Gastrocnemius medialis (tissue), 4 donors: ENCODE results near the gene MACROD2. TPM values are rescaled to one million over a fixed set of nuclear protein-coding genes. Genes with fewer than 3 reads are reported as not detected.

Experiments used
- ATAC-seq, 2 donors: fragments of 150-250 bp; one replicate each; pipeline ENCODE4 v1.9.1; 2016
- DNase-seq, 2 donors: peaks; one replicate each; pipeline ENCODE4 v3.0.0-alpha.2; 2019
- H3K27ac ChIP-seq, 4 donors: fragments of 200-600 bp; sonication (generic); 1 replicate in 1 of 4; 2 replicates in 3 of 4; pipeline ENCODE4 v1.5.1; 2016 to 2018; ENCODE audit warnings: mild to moderate bottlenecking in 2 of 4, moderate library complexity in 1 of 4
- H3K27me3 ChIP-seq, 3 donors: fragments of 200-600 bp; sonication (generic) in 2 of 3; 1 replicate in 1 of 3; 2 replicates in 2 of 3; pipeline versions ENCODE4 v1.5.1 to v1.6.0; 2016 to 2019; ENCODE audit warnings: mild to moderate bottlenecking in 1 of 3, moderate library complexity in 1 of 3
- H3K36me3 ChIP-seq, 2 donors: fragments of 200-600 bp; sonication (generic) in 1 of 2; one replicate each; pipeline ENCODE4 v1.5.1; 2017 to 2018
- H3K4me1 ChIP-seq, 2 donors: fragments of 200-600 bp; sonication (generic) in 1 of 2; one replicate each; pipeline ENCODE4 v1.5.1; 2016 to 2017; ENCODE audit warnings: mild to moderate bottlenecking in 2 of 2
- H3K4me3 ChIP-seq, 4 donors: fragments of 200-600 bp; sonication (generic) in 3 of 4; 1 replicate in 1 of 4; 2 replicates in 3 of 4; pipeline ENCODE4 v1.5.1; 2016 to 2019; ENCODE audit warnings: mild to moderate bottlenecking in 2 of 4
- H3K9me3 ChIP-seq, 3 donors: fragments of 200-600 bp; sonication (generic) in 2 of 3; 1 replicate in 1 of 3; 2 replicates in 2 of 3; pipeline ENCODE4 v1.5.1; 2016 to 2019
- CTCF ChIP-seq, 5 experiments: fragments of 450-650 bp in 3 of 5; fragments of 200-600 bp in 2 of 5; sonication (generic) in 2 of 5; IDR thresholded peaks in 4 of 5; conservative IDR thresholded peaks in 1 of 5; 1 replicate in 4 of 5; 2 replicates in 1 of 5; pipeline ENCODE4 v1.5.1; 2016 to 2019; ENCODE audit warnings: antibody characterized with exemption in 5 of 5, mild to moderate bottlenecking in 3 of 5, moderate library complexity in 3 of 5
- POLR2A ChIP-seq, 2 donors: fragments of 450-650 bp; IDR thresholded peaks; one replicate each; pipeline ENCODE4 v1.6.1; 2017; ENCODE audit warnings: antibody characterized with exemption in 2 of 2, mild to moderate bottlenecking in 2 of 2, moderate library complexity in 2 of 2
- in situ Hi-C, 4 donors: fragments of 200-750 bp; cut with MboI; loops; one replicate each; pipeline versions ENCODE4 v1.15.0 to v1.8.0; 2017; ENCODE audit warnings: low sequenced_read_pairs in 4 of 4
- intact Hi-C: fragments of 100-400 bp; cut with DNase I; formaldehyde crosslinking; loops from one replicate; pipeline ENCODE4 v1.15.1; 2023; ENCODE audit warnings: low total_unique reads
- total RNA-seq, 4 donors: library from RNA; depleted of rRNA; stranded (reverse); fragments of >200 nt; gene quantifications; one replicate each; pipeline versions ENCODE4 v1.1.0 to v1.2.3, GENCODE V29; 2016

Gene MACROD2
- total RNA-seq, 4 donors from 2014 or later: 1.8 to 10.2 (median 3.6) TPM

GRCh38 chr20:14069796-14070195 lies 74.5 kb downstream of the MACROD2 start:
- intact Hi-C loops (no loop called here), in situ Hi-C loops (no loop called here)
- ATAC-seq: no peak

GRCh38 chr20:14093652-14094051 lies 98.3 kb downstream of the MACROD2 start:
- intact Hi-C loops (no loop called here), in situ Hi-C loops (loop anchor here in 1 of 4 donors (25.0 kb wide), 1 partner anchor 94 kb away; no protein-coding TSS in a partner anchor)
- H3K9me3 ChIP-seq: no peaks in the 10 kb centered on the region
- H3K27ac ChIP-seq: no peak overlapping the region
- DNase-seq (no peak), ATAC-seq (no peak)
- H3K27me3 ChIP-seq: no peaks in the 10 kb centered on the region
- H3K36me3 ChIP-seq: no peaks in the 10 kb centered on the region
- H3K4me1 ChIP-seq: no peaks in the 10 kb centered on the region
- no peak for TF ChIP-seq POLR2A (IDR thresholded peaks at IDR 0.05)
- no peak overlapping the region for H3K4me3 ChIP-seq

More at GRCh38 chr20:14069796-14070195, 74.5 kb downstream of the MACROD2 start:
- H3K27me3 ChIP-seq: no peaks in the 10 kb centered on the region
- no peak overlapping the region for H3K27ac ChIP-seq
- H3K4me3 ChIP-seq: no peak overlapping the region
- no peak for DNase-seq
- H3K4me1 ChIP-seq: peaks cover 0 to 3% of the 10 kb centered on the region in 2 donors
- TF ChIP-seq POLR2A (IDR thresholded peaks at IDR 0.05) (no peak), CTCF (IDR thresholded peaks at IDR 0.05 in 4 of 5, conservative IDR thresholded peaks at IDR 0.05 in 1 of 5) (no peak)
- no peaks in the 10 kb centered on the region for H3K9me3 ChIP-seq
- no peaks in the 10 kb centered on the region for H3K36me3 ChIP-seq

GRCh38 chr20:14098261-14098660 lies 102.9 kb downstream of the MACROD2 start:
- TF ChIP-seq POLR2A (IDR thresholded peaks at IDR 0.05) (no peak), CTCF (IDR thresholded peaks at IDR 0.05 in 4 of 5, conservative IDR thresholded peaks at IDR 0.05 in 1 of 5) (no peak)
- Histone ChIP-seq H3K36me3 (no peaks in the 10 kb centered on the region), H3K4me1 (no peaks in the 10 kb centered on the region), H3K9me3 (no peaks in the 10 kb centered on the region), H3K27me3 (no peaks in the 10 kb centered on the region), H3K4me3 (no peak overlapping the region), H3K27ac (no peak overlapping the region)
- no peak for ATAC-seq
- no peak for DNase-seq
- in situ Hi-C loops (loop anchor here in 1 of 4 donors (25.0 kb wide), 1 partner anchor 89 kb away; no protein-coding TSS in a partner anchor), intact Hi-C loops (no loop called here)

GRCh38 chr20:14113416-14113815 lies 118.1 kb downstream of the MACROD2 start:
- no peaks in the 10 kb centered on the region for H3K36me3 ChIP-seq
- no peaks in the 10 kb centered on the region for H3K9me3 ChIP-seq
- no peaks in the 10 kb centered on the region for H3K4me1 ChIP-seq
- DNase-seq (no peak), ATAC-seq (no peak)
- no peaks in the 10 kb centered on the region for H3K27me3 ChIP-seq
- H3K4me3 ChIP-seq: no peak overlapping the region
- intact Hi-C loops (no loop called here), in situ Hi-C loops (no loop called here)
- no peak overlapping the region for H3K27ac ChIP-seq
- TF ChIP-seq POLR2A (IDR thresholded peaks at IDR 0.05) (no peak), CTCF (IDR thresholded peaks at IDR 0.05 in 4 of 5, conservative IDR thresholded peaks at IDR 0.05 in 1 of 5) (no peak)

- H3K27ac ChIP-seq: no peak overlapping the region
- intact Hi-C loops: no loop called here
- no peak for ATAC-seq
- no peaks in the 10 kb centered on the region for H3K9me3 ChIP-seq
- H3K27me3 ChIP-seq: no peaks in the 10 kb centered on the region
- in situ Hi-C loops: no loop called here
- no peaks in the 10 kb centered on the region for H3K36me3 ChIP-seq
- TF ChIP-seq CTCF (IDR thresholded peaks at IDR 0.05 in 4 of 5, conservative IDR thresholded peaks at IDR 0.05 in 1 of 5): no peak
- DNase-seq: no peak
- no peak overlapping the region for H3K4me3 ChIP-seq
- no peaks in the 10 kb centered on the region for H3K4me1 ChIP-seq
These were observed 118.9 kb downstream of the MACROD2 start for GRCh38 chr20:14114065-14114704.
